Natural killer cell treated with Interleukin-12 subunit alpha and Interleukin-12 subunit beta and Interleukin-15 and Interleukin-18, amount 100 ng/mL, for 72 hours (primary cell): ENCODE measurements around the gene SCAF11. TPM values are rescaled to one million over a fixed set of nuclear protein-coding genes. Genes with fewer than 3 reads are reported as not detected.

Experiments
- ATAC-seq, 2 donors: fragments of 150-1000 bp; cut with Tn5 transposase in 1 of 2; sonication (Bioruptor Pico), chemical (Tn5 transposase) in 1 of 2; 2 replicates each; pipeline ENCODE4 v1.10.0; 2021
- DNase-seq: peaks from one replicate; pipeline ENCODE4 v3.0.0; 2022; ENCODE audit warnings: low spot score
- H3K27ac Mint-ChIP-seq, 2 donors: 1 replicate in 1 of 2; 2 replicates in 1 of 2; pipeline ENCODE4 v1.8.0; 2022; ENCODE audit warnings: mixed read lengths in 2 of 2, mild to moderate bottlenecking in 1 of 2, moderate library complexity in 1 of 2
- H3K27me3 Mint-ChIP-seq, 2 donors: 1 replicate in 1 of 2; 2 replicates in 1 of 2; pipeline ENCODE4 v1.8.0; 2022; ENCODE audit warnings: mixed read lengths in 2 of 2
- H3K36me3 Mint-ChIP-seq: one replicate; pipeline ENCODE4 v1.8.0; 2022; ENCODE audit warnings: mixed read lengths
- H3K4me1 Mint-ChIP-seq, 2 donors: 1 replicate in 1 of 2; 2 replicates in 1 of 2; pipeline ENCODE4 v1.8.0; 2022; ENCODE audit warnings: low read depth in 2 of 2, mixed read lengths in 2 of 2, mild to moderate bottlenecking in 1 of 2
- H3K4me3 Mint-ChIP-seq: one replicate; pipeline ENCODE4 v1.8.0; 2022; ENCODE audit warnings: mixed read lengths
- H3K9me3 Mint-ChIP-seq: 2 replicates; pipeline ENCODE4 v1.8.0; 2022; ENCODE audit warnings: mixed read lengths
- total RNA-seq, 2 donors: library from RNA; stranded (reverse); gene quantifications; one replicate each; pipeline ENCODE4 v1.2.3, GENCODE V29; 2022

The SCAF11 gene
- total RNA-seq, 2 donors from 2014 or later: 106 to 117 TPM

DNA sequence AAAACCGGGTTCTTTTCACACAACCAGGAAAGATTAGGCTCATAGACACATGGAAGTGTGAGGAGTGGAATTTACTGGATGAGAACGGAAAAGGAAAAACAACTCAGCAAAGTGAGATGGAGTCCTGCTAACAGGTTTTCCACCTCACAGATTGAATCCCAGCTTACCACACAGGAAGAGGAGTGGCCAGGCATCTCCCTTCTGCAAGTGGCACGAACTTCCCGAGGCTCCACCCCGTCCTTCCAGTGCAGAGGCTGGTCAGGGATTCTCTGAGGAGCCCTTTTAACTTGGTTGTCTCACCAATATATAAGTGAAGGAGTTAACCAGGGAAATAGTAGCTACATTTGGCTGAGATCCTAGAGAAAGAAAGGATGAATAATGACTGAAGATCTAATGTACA lies 102.8 kb downstream of the SCAF11 start:
- DNase-seq (no peak), ATAC-seq (no peak)
- Mint-ChIP-seq H3K4me3 (no peak overlapping the region), H3K27me3 (no peaks in the 10 kb centered on the region), H3K4me1 (peaks cover 13 to 22% of the 10 kb centered on the region in 2 donors), H3K27ac (peak overlapping the region in 1 of 2 donors; percentile 31), H3K36me3 (peaks cover 8% of the 10 kb centered on the region), H3K9me3 (no peaks in the 10 kb centered on the region)

- H3K4me3 Mint-ChIP-seq: no peak overlapping the region
- no peak overlapping the region for H3K27ac Mint-ChIP-seq
- DNase-seq: no peak
- H3K36me3 Mint-ChIP-seq: peaks cover 15% of the 10 kb centered on the region
- H3K27me3 Mint-ChIP-seq: no peaks in the 10 kb centered on the region
- ATAC-seq: no peak
- H3K4me1 Mint-ChIP-seq: peaks cover 13 to 22% of the 10 kb centered on the region in 2 donors
- no peaks in the 10 kb centered on the region for H3K9me3 Mint-ChIP-seq
Observed at GRCh38 chr12:45886685-45887084, 103.7 kb downstream of the SCAF11 start.

GRCh38 chr12:45883187-45883586 lies 107.2 kb downstream of the SCAF11 start:
- Mint-ChIP-seq H3K9me3 (no peaks in the 10 kb centered on the region), H3K27me3 (no peaks in the 10 kb centered on the region), H3K27ac (no peak overlapping the region), H3K4me1 (peaks cover 35% of the 10 kb centered on the region in 2 donors), H3K36me3 (peaks cover 25% of the 10 kb centered on the region), H3K4me3 (no peak overlapping the region)
- ATAC-seq: no peak
- DNase-seq: no peak

- ATAC-seq (no peak), DNase-seq (no peak)
- peak overlapping the region; percentile 44 to 91 for H3K27ac Mint-ChIP-seq
- no peak overlapping the region for H3K4me3 Mint-ChIP-seq
- H3K9me3 Mint-ChIP-seq: no peaks in the 10 kb centered on the region
- H3K4me1 Mint-ChIP-seq: peaks cover 43 to 55% of the 10 kb centered on the region in 2 donors
- peaks cover 32% of the 10 kb centered on the region for H3K36me3 Mint-ChIP-seq
- no peaks in the 10 kb centered on the region for H3K27me3 Mint-ChIP-seq
Observed at GRCh38 chr12:45880533-45880932, 109.8 kb downstream of the SCAF11 start.

DNA sequence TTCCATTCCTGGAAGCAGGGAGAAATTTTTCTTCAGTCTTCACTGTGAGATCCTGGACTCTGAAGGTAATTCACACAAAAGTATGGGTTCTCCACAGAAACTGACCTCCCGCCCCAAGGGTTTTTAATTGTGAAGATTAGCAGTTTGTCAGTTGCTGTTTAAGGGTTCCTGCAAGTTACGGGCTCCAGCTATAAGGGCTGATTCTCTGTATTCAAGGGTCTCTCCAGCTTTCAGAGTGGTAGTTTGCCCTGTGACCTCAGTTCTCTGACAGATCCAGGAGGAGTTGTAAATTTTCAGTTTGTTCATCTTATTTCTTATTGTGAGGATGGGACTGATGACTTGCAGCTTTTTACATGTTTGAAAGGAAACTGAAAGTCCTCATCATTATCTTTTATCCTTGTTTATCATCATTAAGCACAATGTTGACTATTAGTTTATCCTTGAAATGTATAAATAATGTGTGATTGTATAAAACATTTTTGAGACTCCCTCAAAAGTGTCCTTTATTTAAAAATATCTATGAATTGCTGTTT lies 110.9 kb downstream of the SCAF11 start:
- ATAC-seq (no peak), DNase-seq (no peak)
- Mint-ChIP-seq H3K27me3 (no peaks in the 10 kb centered on the region), H3K9me3 (no peaks in the 10 kb centered on the region), H3K27ac (peak overlapping the region; percentile 44 to 91), H3K4me1 (peaks cover 44 to 56% of the 10 kb centered on the region in 2 donors), H3K4me3 (peak overlapping the region; percentile 17), H3K36me3 (peaks cover 33% of the 10 kb centered on the region)

GRCh38 chr12:45878630-45879255 lies 111.6 kb downstream of the SCAF11 start:
- no peaks in the 10 kb centered on the region for H3K27me3 Mint-ChIP-seq
- H3K4me3 Mint-ChIP-seq: peak overlapping the region; percentile 17
- peaks cover 36% of the 10 kb centered on the region for H3K36me3 Mint-ChIP-seq
- ATAC-seq (peak in 1 of 2 donors; percentile 64), DNase-seq (no peak)
- H3K27ac Mint-ChIP-seq: peak overlapping the region; percentile 44 to 91
- H3K9me3 Mint-ChIP-seq: no peaks in the 10 kb centered on the region
- peaks cover 44 to 56% of the 10 kb centered on the region in 2 donors for H3K4me1 Mint-ChIP-seq

- peaks cover 50 to 59% of the 10 kb centered on the region in 2 donors for H3K4me1 Mint-ChIP-seq
- ATAC-seq (no peak), DNase-seq (no peak)
- H3K9me3 Mint-ChIP-seq: no peaks in the 10 kb centered on the region
- H3K36me3 Mint-ChIP-seq: peaks cover 45% of the 10 kb centered on the region
- no peak overlapping the region for H3K4me3 Mint-ChIP-seq
- H3K27ac Mint-ChIP-seq: peak overlapping the region; percentile 58 to 77
- no peaks in the 10 kb centered on the region for H3K27me3 Mint-ChIP-seq
Observed at GRCh38 chr12:45877069-45877468, 113.3 kb downstream of the SCAF11 start.

DNA sequence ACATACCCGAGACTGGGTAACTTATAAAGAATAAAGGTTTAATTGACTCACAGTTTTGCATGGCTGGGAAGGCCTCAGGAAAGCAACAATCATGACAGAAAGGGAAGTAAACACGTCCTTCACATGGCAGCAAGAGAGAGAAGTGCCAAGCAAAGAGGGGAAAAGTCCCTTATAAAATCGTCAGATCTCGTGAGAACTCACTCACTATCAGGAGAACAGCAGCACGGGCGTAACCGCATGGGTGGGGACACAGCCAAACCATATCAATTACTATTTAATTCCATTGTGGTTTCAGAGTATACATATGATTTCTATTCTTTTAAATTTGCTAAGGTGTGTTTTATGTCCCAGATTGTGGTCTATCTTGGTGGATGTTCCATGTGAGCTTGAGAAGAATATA lies 117.9 kb downstream of the SCAF11 start:
- no peak for DNase-seq
- H3K4me3 Mint-ChIP-seq: no peak overlapping the region
- no peak for ATAC-seq
- peak overlapping the region; percentile 20 to 28 for H3K27ac Mint-ChIP-seq
- H3K4me1 Mint-ChIP-seq: peaks cover 25 to 26% of the 10 kb centered on the region in 2 donors
- H3K9me3 Mint-ChIP-seq: no peaks in the 10 kb centered on the region
- no peaks in the 10 kb centered on the region for H3K27me3 Mint-ChIP-seq
- peaks cover 32% of the 10 kb centered on the region for H3K36me3 Mint-ChIP-seq
